Stomach (tissue), 9 donors: ENCODE results near the gene TCF12. TPM values are rescaled to one million over a fixed set of nuclear protein-coding genes. Genes with fewer than 3 reads are reported as not detected.

ENCODE experiments used
- DNase-seq, 2 donors: peaks; one replicate each; pipeline versions ENCODE4 v3.0.0 to v3.0.0-alpha.2; 2013 to 2019
- H3K27ac ChIP-seq, 5 donors: fragments of 200-600 bp in 4 of 5; sonication (generic) in 4 of 5; one replicate each; pipeline ENCODE4 v1.5.1; 2013 to 2019; ENCODE audit warnings: mild to moderate bottlenecking in 1 of 5, moderate library complexity in 1 of 5
- H3K27me3 ChIP-seq, 3 donors: fragments of 200-600 bp; sonication (generic); one replicate each; pipeline ENCODE4 v1.5.1; 2017 to 2019; ENCODE audit warnings: mixed run types in 1 of 3
- H3K36me3 ChIP-seq, 4 donors: fragments of 200-600 bp; sonication (generic); 1 replicate in 3 of 4; 2 replicates in 1 of 4; pipeline ENCODE4 v1.5.1; 2016 to 2019
- H3K4me1 ChIP-seq, 4 donors: fragments of 200-600 bp; sonication (generic); one replicate each; pipeline ENCODE4 v1.5.1; 2016 to 2019
- H3K4me3 ChIP-seq, 4 donors: fragments of 200-600 bp; sonication (generic) in 3 of 4; one replicate each; pipeline ENCODE4 v1.5.1; 2016 to 2019; ENCODE audit warnings: mild to moderate bottlenecking in 1 of 4
- H3K9me3 ChIP-seq, 4 donors: fragments of 200-600 bp; sonication (generic); one replicate each; pipeline ENCODE4 v1.5.1; 2016 to 2019
- EP300 ChIP-seq: sonication (generic); formaldehyde crosslinking; IDR thresholded peaks from one replicate; pipeline ENCODE4 v1.6.1; 2017; ENCODE audit warnings: antibody characterized with exemption
- POLR2A ChIP-seq, 4 donors: fragments of 450-650 bp; IDR thresholded peaks; one replicate each; pipeline ENCODE4 v1.6.1; 2016; ENCODE audit warnings: antibody characterized with exemption in 4 of 4, control low read depth in 2 of 4, mild to moderate bottlenecking in 1 of 4, moderate library complexity in 1 of 4
- POLR2AphosphoS5 ChIP-seq, 3 donors: sonication (generic); formaldehyde crosslinking; IDR thresholded peaks; one replicate each; pipeline ENCODE4 v1.6.1; 2016; ENCODE audit warnings: antibody characterized with exemption in 3 of 3
- WGBS, 5 donors: extraction: QIAGEN DNeasy Blood & Tissue Kit in 3 of 5; methylation state at CpG; one replicate each; pipeline versions ENCODE4 v1.1.5 to v1.1.7; 2013 to 2018; 5-methylcytosine and 5-hydroxymethylcytosine counted together
- intact Hi-C: fragments of 100-400 bp; cut with DNase I; formaldehyde crosslinking; loops from one replicate; pipeline ENCODE4 v1.15.1; 2023; ENCODE audit warnings: low total_unique reads
- polyA plus RNA-seq, 3 donors: library from polyadenylated mRNA; stranded (reverse); fragments of 200-250 nt; gene quantifications; one replicate each; pipeline ENCODE4 v1.2.3, GENCODE V29; 2013
- total RNA-seq, 5 donors: library from RNA; depleted of rRNA; stranded (reverse); fragments of >200 nt; gene quantifications; one replicate each; pipeline versions ENCODE4 v1.1.0 to v1.2.3, GENCODE V29; 2014 to 2016
- TF ChIP-seq, protein P1 (sequence below), 7 experiments: fragments of 450-650 bp in 4 of 7; fragments of 200-600 bp in 3 of 7; sonication (generic) in 3 of 7; IDR thresholded peaks; one replicate each; pipeline ENCODE4 v1.5.1; 2016 to 2019; ENCODE audit warnings: antibody characterized with exemption in 7 of 7, control low read depth in 2 of 7, mild to moderate bottlenecking in 1 of 7
- donor health status: healthy with polysubstance abuse.
- donor health status: Bipolar disorder and iron deficiency.
- donor health status: healthy.

The TCF12 gene
- total and polyA plus RNA-seq, 8 donors, result 11.2 to 462 (median 130) TPM

DNA sequence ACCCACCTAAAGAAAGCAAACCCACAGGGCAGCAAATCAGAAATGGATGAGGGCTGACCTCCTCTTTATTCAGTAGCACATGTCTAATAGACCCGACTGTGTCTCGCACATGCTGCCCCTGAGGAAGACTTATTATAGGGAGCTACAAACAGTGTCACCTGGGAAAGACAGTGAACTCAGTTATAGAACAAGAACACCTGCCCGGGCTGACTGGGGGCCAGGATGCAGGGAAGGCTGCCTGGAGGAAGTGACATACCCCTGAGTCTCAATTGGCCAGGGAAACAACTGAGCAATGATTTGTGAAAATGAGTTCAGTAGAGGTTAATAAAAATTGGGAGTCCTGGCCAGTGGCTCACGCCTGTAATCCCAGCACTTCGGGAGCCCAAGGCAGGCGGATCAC, 379.2 kb downstream of the TCF12 start:
- no peaks in the 10 kb centered on the region for H3K36me3 ChIP-seq
- intact Hi-C loops, result no loop called here
- H3K9me3 ChIP-seq, result no peaks in the 10 kb centered on the region
- no peak for DNase-seq
- H3K4me3 ChIP-seq, result no peak overlapping the region
- H3K4me1 ChIP-seq, result peaks cover 0 to 12% (median 0%) of the 10 kb centered on the region in 4 donors
- H3K27ac ChIP-seq, result no peak overlapping the region
- H3K27me3 ChIP-seq, result no peaks in the 10 kb centered on the region
- TF ChIP-seq EP300 (no peak), POLR2AphosphoS5 (IDR thresholded peaks at IDR 0.05) (no peak), POLR2A (IDR thresholded peaks at IDR 0.05) (no peak)
- TF ChIP-seq, protein P1, sequence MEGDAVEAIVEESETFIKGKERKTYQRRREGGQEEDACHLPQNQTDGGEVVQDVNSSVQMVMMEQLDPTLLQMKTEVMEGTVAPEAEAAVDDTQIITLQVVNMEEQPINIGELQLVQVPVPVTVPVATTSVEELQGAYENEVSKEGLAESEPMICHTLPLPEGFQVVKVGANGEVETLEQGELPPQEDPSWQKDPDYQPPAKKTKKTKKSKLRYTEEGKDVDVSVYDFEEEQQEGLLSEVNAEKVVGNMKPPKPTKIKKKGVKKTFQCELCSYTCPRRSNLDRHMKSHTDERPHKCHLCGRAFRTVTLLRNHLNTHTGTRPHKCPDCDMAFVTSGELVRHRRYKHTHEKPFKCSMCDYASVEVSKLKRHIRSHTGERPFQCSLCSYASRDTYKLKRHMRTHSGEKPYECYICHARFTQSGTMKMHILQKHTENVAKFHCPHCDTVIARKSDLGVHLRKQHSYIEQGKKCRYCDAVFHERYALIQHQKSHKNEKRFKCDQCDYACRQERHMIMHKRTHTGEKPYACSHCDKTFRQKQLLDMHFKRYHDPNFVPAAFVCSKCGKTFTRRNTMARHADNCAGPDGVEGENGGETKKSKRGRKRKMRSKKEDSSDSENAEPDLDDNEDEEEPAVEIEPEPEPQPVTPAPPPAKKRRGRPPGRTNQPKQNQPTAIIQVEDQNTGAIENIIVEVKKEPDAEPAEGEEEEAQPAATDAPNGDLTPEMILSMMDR (IDR thresholded peaks at IDR 0.05), result no peak
- 87 to 93% (median 88%) methylated on average over 6 of the region's 6 CpGs for WGBS, 5 donors

DNA sequence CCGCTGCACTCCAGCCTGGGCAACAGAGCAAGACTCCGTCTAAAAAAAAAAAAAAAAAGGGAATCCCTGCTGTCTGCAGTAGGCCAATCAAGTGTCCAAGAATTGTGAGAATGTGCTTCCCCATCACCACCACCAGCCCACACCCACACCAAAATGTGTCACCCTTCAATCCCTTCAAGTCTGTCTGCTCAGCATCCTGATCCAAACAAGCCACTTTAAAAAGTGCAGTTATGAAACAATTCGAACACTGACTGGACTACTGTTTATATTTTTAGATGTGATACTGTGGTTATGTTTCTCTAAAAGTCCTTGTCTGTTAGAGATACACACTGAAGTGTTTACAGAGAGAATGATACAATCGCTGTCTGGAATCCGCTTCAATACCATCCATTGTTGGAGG, 379.8 kb downstream of the TCF12 start:
- WGBS, 5 donors, result 73 to 78% (median 75%) methylated on average over 5 of the region's 5 CpGs
- Histone ChIP-seq H3K4me3 (no peak overlapping the region), H3K27ac (no peak overlapping the region), H3K4me1 (peaks cover 0 to 12% (median 0%) of the 10 kb centered on the region in 4 donors), H3K9me3 (no peaks in the 10 kb centered on the region), H3K36me3 (no peaks in the 10 kb centered on the region), H3K27me3 (no peaks in the 10 kb centered on the region)
- TF ChIP-seq EP300 (no peak), POLR2A (IDR thresholded peaks at IDR 0.05) (no peak), POLR2AphosphoS5 (IDR thresholded peaks at IDR 0.05) (no peak)
- TF ChIP-seq, protein P1 (IDR thresholded peaks at IDR 0.05), result no peak
- intact Hi-C loops, result no loop called here
- DNase-seq, result no peak

DNA sequence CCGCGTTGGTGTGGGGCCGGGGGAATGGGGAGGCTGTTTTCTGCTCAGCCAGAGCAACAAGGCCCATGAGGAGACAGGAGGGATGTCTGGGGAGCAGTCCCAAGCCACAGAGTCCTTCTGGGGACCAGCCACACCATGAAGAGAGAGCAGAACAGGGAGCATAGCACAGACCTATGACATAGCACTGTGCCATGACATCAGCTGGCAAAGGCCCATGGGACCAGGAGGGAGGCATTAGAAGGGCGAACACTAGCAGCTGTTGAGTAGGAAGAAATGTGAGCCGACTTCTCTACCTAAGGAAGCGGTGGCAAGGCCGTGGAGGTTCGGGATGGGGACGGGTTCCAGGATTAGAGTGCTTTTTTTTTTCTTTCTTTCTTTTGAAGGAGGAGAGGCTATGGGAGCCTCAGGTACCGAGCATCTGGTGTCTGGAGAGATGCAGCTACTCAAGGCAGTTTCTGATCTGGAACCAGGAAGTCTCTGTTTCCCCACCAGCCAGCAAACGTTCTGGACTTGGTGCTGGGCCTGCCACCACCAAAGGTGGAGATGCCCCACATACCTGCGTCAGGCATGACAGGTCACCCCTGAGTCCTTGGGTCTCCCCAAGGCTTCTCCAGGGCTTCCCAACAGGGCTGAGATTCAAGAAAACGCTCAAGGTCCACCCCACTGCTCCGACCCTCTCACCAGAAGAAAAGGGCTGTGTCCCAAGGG, 380.6 kb downstream of the TCF12 start:
- no peak for DNase-seq
- no peaks in the 10 kb centered on the region for H3K36me3 ChIP-seq
- H3K27ac ChIP-seq, result no peak overlapping the region
- no peak overlapping the region for H3K4me3 ChIP-seq
- peaks cover 0 to 12% (median 0%) of the 10 kb centered on the region in 4 donors for H3K4me1 ChIP-seq
- 85 to 88% (median 87%) methylated on average over 14 of the region's 14 CpGs for WGBS, 5 donors
- intact Hi-C loops, result no loop called here
- no peaks in the 10 kb centered on the region for H3K27me3 ChIP-seq
- H3K9me3 ChIP-seq, result no peaks in the 10 kb centered on the region
- no peak for TF ChIP-seq POLR2AphosphoS5 (IDR thresholded peaks at IDR 0.05)
- TF ChIP-seq POLR2A (IDR thresholded peaks at IDR 0.05), result no peak
- TF ChIP-seq, protein P1 (IDR thresholded peaks at IDR 0.05), result no peak
- no peak for TF ChIP-seq EP300

- no peak overlapping the region for H3K4me3 ChIP-seq
- H3K27ac ChIP-seq, result no peak overlapping the region
- peaks cover 6 to 16% (median 7%) of the 10 kb centered on the region in 4 donors for H3K4me1 ChIP-seq
- H3K36me3 ChIP-seq, result no peaks in the 10 kb centered on the region
- no peaks in the 10 kb centered on the region for H3K9me3 ChIP-seq
- TF ChIP-seq, protein P1 (IDR thresholded peaks at IDR 0.05), result no peak
- no peak for TF ChIP-seq POLR2AphosphoS5 (IDR thresholded peaks at IDR 0.05)
- no peak for TF ChIP-seq EP300
- TF ChIP-seq POLR2A (IDR thresholded peaks at IDR 0.05), result no peak
- H3K27me3 ChIP-seq, result no peaks in the 10 kb centered on the region
- WGBS, 5 donors, result 79 to 93% (median 87%) methylated on average over 4 of the region's 4 CpGs
- no peak for DNase-seq
- intact Hi-C loops, result no loop called here
Observed at GRCh38 chr15:57301307-57301706, 382.9 kb downstream of the TCF12 start.
